Fibroblast of villous mesenchyme (primary cell): Measurements from ENCODE around the gene KIR2DL4. TPM values are rescaled to one million over a fixed set of nuclear protein-coding genes. Genes with fewer than 3 reads are reported as not detected.

Source experiments
- DNase-seq: peaks from one replicate; pipeline ENCODE4 v3.0.0-alpha.2; 2010; ENCODE audit warnings: low read depth
- H3K4me3 ChIP-seq: 2 replicates; pipeline ENCODE4 v1.5.1; 2011; ENCODE audit warnings: low read depth, mild to moderate bottlenecking, low read length
- CTCF ChIP-seq: IDR thresholded peaks from 2 replicates; pipeline ENCODE4 v1.5.1; 2012; ENCODE audit warnings: low read depth, mild to moderate bottlenecking, low read length; ENCODE audit not compliant: insufficient read depth
- total RNA-seq: library from RNA; depleted of rRNA; stranded (reverse); fragments of >200 nt; gene quantifications from 2 replicates; pipeline ENCODE4 v1.2.3, GENCODE V29; 2012

KIR2DL4 gene
- total RNA-seq, 1 donor, result not detected

DNA sequence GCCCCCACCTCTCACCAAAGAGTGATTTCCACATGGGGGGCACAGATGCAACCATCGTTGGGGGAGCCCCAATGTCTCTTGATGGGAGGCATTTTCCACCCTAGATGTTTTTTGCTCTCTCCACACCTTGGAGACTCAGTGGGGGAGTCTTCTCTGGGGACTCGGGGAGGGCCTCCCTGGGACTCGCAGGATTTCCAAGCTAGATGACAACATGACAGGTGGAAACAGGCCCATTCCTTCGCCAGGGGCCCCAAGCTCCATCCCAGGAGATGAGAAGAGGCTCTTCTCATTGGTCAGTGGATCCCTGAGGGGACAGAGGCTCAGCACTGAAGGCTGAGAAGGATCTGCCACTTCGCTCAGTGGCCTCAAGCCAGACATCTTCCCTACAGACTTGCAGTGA is 12.7 kb upstream of the KIR2DL4 start:
- no peak overlapping the region for H3K4me3 ChIP-seq
- no peak for TF ChIP-seq CTCF
- no peak for DNase-seq

- TF ChIP-seq CTCF, result no peak
- no peak overlapping the region for H3K4me3 ChIP-seq
- DNase-seq, result no peak
Measured at GRCh38 chr19:54791476-54791875, 11.9 kb upstream of the KIR2DL4 start.

GRCh38 chr19:54792814-54793213 is 10.6 kb upstream of the KIR2DL4 start:
- no peak for DNase-seq
- H3K4me3 ChIP-seq, result no peak overlapping the region
- no peak for TF ChIP-seq CTCF

- H3K4me3 ChIP-seq, result no peak overlapping the region
- DNase-seq, result no peak
- TF ChIP-seq CTCF, result no peak
Measured at GRCh38 chr19:54795758-54796157, 7.7 kb upstream of the KIR2DL4 start.

- no peak overlapping the region for H3K4me3 ChIP-seq
- no peak for TF ChIP-seq CTCF
- no peak for DNase-seq
Measured at GRCh38 chr19:54804101-54804500, 691 bp downstream of the KIR2DL4 start.

GRCh38 chr19:54804571-54804970 is 1.2 kb downstream of the KIR2DL4 start:
- no peak for DNase-seq
- no peak for TF ChIP-seq CTCF
- no peak overlapping the region for H3K4me3 ChIP-seq
